ENCODE results near the gene MAP1S.

Gene MAP1S

DNA sequence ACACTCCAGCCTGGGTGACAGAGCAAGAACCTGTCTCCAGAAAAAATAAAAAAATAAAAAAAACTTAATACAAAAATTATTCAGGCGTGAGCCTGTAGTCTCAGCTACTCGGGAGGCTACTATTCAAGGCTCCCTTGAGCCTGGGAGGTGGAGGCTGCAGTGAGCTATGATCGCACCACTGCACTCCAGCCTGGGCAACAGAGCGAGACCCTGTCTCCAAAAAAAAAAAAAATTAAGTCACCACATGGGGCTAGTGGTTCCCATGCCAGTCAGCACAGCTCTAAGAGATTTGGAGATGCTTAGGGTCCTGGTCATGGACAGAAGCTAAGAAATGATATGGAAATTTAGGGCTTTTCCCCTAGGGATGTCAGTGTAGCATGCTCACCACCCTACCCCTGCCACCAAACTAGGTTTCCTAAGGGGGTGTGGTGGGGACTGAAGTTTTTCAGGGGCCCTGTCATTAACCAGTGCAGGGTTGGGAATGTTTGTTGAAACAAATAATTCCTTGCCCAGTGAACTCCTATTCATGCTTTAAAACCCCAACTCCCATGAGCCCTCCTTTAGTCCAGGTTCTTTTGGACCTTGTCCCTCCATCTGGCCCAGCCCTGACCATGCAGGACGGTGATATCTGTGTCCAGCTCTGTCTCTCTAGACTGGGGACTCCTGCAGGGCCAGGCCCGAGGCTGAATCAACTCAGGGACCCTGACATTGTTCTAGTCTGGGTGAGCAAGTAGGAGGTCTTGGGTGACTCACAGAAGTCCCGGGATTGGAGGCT, 33.8 kb downstream of the MAP1S start:
- TF ChIP-seq, protein P1, sequence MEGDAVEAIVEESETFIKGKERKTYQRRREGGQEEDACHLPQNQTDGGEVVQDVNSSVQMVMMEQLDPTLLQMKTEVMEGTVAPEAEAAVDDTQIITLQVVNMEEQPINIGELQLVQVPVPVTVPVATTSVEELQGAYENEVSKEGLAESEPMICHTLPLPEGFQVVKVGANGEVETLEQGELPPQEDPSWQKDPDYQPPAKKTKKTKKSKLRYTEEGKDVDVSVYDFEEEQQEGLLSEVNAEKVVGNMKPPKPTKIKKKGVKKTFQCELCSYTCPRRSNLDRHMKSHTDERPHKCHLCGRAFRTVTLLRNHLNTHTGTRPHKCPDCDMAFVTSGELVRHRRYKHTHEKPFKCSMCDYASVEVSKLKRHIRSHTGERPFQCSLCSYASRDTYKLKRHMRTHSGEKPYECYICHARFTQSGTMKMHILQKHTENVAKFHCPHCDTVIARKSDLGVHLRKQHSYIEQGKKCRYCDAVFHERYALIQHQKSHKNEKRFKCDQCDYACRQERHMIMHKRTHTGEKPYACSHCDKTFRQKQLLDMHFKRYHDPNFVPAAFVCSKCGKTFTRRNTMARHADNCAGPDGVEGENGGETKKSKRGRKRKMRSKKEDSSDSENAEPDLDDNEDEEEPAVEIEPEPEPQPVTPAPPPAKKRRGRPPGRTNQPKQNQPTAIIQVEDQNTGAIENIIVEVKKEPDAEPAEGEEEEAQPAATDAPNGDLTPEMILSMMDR (IDR thresholded peaks at IDR 0.05; ENCODE audit: control insufficient read depth, extremely low read depth, insufficient read depth): no peak
- H3K4me3 ChIP-seq (ENCODE audit: low read depth, low read length): no peak overlapping the region
- DNase-seq (ENCODE audit: low read depth): no peak

DNA sequence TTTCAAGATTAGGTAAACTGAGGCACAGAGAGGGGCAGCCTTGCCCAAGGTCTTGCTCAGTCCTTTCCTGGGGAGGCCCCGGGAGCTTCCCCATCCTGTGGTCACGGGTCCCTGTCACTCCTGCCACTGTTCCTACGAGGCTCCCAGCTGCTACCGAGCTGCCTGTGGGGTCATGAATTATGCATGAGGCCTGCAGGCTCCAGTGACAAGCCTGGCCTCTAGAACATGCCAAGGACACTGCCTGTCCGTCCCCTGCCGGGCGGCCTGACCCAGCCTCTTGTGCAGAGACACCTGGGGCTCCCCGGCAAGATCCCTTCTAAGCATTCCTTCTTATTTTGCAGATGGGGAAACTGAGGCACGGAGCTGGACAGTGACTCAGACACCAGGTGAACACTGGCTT, 34.7 kb downstream of the MAP1S start:
- H3K4me3 ChIP-seq (ENCODE audit: low read depth, low read length): no peak overlapping the region
- DNase-seq (ENCODE audit: low read depth): no peak
- TF ChIP-seq, protein P1 (IDR thresholded peaks at IDR 0.05; ENCODE audit: control insufficient read depth, extremely low read depth, insufficient read depth): no peak

DNA sequence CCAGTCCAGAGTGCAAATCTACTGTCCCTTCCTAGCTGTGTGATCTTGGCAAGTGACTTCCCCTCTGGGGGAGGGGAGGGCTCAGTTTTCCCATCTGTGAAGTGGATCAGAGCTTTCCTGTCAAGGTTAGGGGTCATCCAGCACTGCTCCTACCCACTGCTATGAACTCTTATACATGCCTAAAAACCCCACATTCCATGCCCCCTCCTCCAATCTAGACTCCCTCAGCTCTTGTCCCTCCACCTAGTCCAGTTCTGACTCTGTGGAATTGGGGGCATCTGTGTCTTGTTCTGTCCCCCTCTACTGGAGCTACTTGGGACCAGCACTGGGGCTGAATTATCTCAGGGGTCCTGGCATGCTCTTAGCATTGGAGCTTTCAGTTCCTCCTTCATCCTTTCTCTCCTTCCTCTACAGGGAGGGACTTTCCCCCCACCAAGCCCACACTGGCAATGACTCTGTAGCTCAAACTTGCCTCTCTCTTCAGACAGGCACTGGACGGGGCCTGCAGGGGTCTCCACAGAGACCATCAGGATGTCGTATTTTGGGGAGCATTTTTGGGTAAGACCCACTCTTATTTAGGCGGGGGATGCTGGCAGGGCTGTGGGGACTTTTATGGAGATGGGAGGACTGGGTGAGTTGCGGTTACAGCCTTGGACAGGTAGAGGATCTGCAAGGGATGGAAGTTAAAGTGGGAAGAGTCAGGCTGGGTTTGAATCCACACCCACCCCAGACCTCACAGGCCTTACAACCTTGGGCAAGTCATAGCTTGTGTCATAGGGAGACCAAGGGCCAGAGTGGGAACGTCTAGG, 35.6 kb downstream of the MAP1S start:
- TF ChIP-seq, protein P1 (IDR thresholded peaks at IDR 0.05; ENCODE audit: control insufficient read depth, extremely low read depth, insufficient read depth): no peak
- no peak overlapping the region for H3K4me3 ChIP-seq (ENCODE audit: low read depth, low read length)
- no peak for DNase-seq (ENCODE audit: low read depth)

DNA sequence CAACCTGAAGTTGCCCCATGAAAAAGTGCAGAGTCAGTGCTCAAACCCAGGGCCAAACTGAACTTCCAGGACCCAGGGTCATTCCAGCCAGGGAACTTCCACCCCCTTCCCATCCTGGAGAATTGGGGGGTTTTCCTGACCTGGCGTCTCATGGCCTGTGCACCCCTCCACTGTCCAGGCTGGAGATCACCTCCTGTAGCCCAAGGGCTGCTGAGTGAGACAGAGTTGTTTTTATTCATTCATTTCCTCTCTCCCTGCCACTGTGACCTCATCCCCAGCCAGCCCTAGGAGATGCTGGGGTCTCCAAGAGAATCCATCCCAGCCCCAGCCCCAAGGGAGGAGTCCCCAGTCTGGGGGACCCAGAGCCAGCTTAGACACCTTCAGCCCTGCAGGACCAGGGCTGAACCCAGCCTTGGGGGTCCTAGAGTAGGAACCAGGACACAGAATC, 36.2 kb downstream of the MAP1S start:
- no peak overlapping the region for H3K4me3 ChIP-seq (ENCODE audit: low read depth, low read length)
- TF ChIP-seq, protein P1 (IDR thresholded peaks at IDR 0.05; ENCODE audit: control insufficient read depth, extremely low read depth, insufficient read depth): no peak
- no peak for DNase-seq (ENCODE audit: low read depth)

DNA sequence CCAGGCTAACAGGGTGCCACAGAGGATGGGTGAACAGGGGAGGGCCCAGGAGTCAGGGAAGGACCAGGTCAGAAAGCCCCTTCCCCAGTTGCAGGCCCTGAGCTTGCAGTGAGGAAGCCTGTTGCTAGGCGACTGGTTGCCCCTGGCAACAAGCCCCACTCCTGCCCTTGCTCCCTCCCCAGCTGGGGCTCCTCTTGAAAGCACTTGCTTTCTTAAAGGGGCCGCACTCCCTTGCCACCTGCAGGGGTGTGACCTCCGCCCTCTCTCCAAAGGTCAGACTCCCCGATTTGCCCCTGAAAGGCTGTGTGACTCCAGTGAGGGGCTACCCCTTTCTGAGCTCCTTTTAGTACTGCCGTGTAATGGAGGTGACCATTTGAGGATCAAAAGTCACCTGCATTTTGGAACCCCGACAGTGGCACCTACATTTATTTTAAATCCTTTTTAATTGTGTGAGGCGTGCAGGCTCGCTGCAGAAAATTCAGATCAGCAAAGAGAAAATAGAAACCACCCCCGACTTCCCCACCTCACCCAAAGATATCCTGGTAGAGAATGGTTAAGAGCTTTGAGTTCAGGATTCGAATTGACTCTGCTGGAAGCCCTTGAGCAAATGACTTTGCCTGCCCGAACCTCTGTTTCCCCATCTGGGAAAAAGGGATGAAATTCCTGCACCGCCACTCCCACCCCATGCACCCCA, 36.8 kb downstream of the MAP1S start:
- TF ChIP-seq, protein P1 (IDR thresholded peaks at IDR 0.05; ENCODE audit: control insufficient read depth, extremely low read depth, insufficient read depth): no peak
- no peak for DNase-seq (ENCODE audit: low read depth)
- no peak overlapping the region for H3K4me3 ChIP-seq (ENCODE audit: low read depth, low read length)

DNA sequence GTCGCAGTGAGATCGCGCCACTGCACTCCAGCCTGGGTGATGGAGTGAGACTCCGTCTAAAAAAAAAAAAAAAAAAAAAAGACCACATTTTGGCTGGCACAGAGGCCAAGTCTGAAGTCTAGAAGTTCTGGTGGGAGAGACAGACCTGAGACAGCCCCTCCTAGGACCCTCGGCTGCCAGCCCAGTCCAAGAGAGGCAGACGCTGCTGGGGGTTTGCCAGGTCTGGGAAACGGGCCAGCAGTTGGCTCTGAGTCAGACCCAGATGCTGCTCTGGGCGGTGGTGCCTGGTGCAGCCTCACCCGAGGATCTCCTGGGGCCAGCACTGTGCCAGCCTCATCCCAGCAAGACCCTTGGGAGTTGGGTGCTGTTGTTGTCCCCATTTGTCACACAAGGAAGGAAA, 37.8 kb downstream of the MAP1S start:
- no peak for DNase-seq (ENCODE audit: low read depth)
- TF ChIP-seq, protein P1 (IDR thresholded peaks at IDR 0.05; ENCODE audit: control insufficient read depth, extremely low read depth, insufficient read depth): no peak
- no peak overlapping the region for H3K4me3 ChIP-seq (ENCODE audit: low read depth, low read length)
